Measurements from ENCODE around the gene KNOP1. TPM values are rescaled to one million over a fixed set of nuclear protein-coding genes. Genes with fewer than 3 reads are reported as not detected.

The KNOP1 gene
- total RNA-seq, 2 donors from 2014 or later = 4.1 to 5.4 TPM

GRCh38 chr16:19753815-19754643 lies 36.0 kb upstream of the KNOP1 start:
- Histone ChIP-seq H3K9me3 (no peaks in the 10 kb centered on the region), H3K27ac (peak overlapping the region; percentile 64 to 66), H3K4me1 (peaks cover 0 to 32% of the 10 kb centered on the region in 2 donors), H3K27me3 (no peaks in the 10 kb centered on the region), H3K4me3 (no peak overlapping the region), H3K36me3 (no peaks in the 10 kb centered on the region)
- TF ChIP-seq CTCF (IDR thresholded peaks at IDR 0.05) = no peak
- no peak for DNase-seq (ENCODE audit: low spot score)

- Histone ChIP-seq H3K4me1 (peaks cover 0 to 32% of the 10 kb centered on the region in 2 donors), H3K27ac (peak overlapping the region in 1 of 2 donors; percentile 1)
- no peak for DNase-seq (ENCODE audit: low spot score)
These were observed 33.7 kb upstream of the KNOP1 start for GRCh38 chr16:19751478-19752385.

DNA sequence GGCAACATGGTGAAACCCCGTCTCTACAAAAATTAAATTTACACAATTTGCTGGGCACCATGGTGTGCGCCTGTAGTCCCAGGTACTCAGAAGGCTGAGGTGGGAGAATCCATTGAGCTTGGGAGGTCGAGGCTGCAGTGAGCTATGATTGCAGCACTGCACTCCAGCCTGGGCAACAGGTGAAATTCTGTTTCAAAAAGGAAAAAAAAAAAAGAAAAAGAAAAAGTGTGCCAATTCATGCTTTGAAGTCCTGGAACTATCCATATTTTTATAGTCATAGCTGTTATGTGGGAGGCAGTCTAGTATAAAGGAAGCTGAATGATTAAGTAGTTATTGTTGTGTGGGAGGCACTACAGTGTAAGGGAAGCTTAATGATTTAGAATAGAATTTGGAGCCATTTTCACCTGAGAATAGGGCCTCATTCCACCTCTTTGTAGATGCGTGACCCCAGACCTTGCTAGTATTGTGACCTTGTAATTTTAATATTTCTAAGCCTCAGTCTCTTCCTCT lies 31.6 kb upstream of the KNOP1 start:
- no peak overlapping the region for H3K4me3 ChIP-seq
- H3K9me3 ChIP-seq = no peaks in the 10 kb centered on the region
- no peaks in the 10 kb centered on the region for H3K27me3 ChIP-seq
- TF ChIP-seq CTCF (IDR thresholded peaks at IDR 0.05) = no peak
- H3K27ac ChIP-seq = no peak overlapping the region
- H3K36me3 ChIP-seq = no peaks in the 10 kb centered on the region
- H3K4me1 ChIP-seq = peaks cover 0 to 21% of the 10 kb centered on the region in 2 donors
- no peak for DNase-seq (ENCODE audit: low spot score)

More at GRCh38 chr16:19751478-19752385, 33.7 kb upstream of the KNOP1 start:
- H3K36me3 ChIP-seq = no peaks in the 10 kb centered on the region
- H3K4me3 ChIP-seq = no peak overlapping the region
- no peaks in the 10 kb centered on the region for H3K9me3 ChIP-seq
- TF ChIP-seq CTCF (IDR thresholded peaks at IDR 0.05) = no peak
- H3K27me3 ChIP-seq = no peaks in the 10 kb centered on the region

DNA sequence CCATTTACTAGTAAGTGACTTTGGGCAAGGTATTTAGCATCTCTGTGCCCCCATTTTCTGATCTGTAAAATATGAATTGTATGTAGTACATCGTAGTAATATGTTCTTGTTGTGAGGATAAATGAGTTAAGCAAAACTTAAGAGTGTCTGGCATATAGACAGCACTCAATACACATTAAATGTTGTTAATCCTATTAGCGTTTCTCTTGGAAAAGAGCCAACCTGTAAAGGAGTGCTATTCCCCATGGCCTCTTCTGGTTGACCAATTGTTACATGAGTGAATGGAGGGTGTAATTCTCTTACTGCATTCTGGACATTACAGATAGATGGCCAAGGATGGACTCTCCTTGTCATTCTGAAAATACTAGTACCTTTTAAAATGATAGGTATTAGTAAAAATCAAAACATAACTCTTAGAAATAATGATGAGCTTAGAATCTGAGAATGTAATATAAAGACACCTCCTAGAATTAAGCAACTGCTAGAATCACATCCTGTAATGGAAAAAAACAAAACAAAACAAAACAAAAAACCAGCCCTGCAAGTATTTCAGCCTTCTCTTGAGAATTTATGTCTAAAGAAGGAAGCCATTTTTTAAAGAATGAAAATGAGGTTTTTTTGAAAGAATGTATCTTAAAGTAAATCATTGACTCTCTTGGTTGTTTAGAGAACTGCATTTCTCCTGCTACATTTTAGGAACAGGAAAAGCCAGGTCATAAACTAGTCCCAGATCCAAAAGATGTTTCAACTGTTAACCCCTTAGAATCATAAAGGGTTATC lies 30.6 kb upstream of the KNOP1 start:
- Histone ChIP-seq H3K4me3 (no peak overlapping the region), H3K36me3 (no peaks in the 10 kb centered on the region), H3K27me3 (no peaks in the 10 kb centered on the region), H3K4me1 (peaks cover 0 to 15% of the 10 kb centered on the region in 2 donors), H3K27ac (no peak overlapping the region), H3K9me3 (no peaks in the 10 kb centered on the region)
- no peak for TF ChIP-seq CTCF (IDR thresholded peaks at IDR 0.05)
- DNase-seq (ENCODE audit: low spot score) = no peak

DNA sequence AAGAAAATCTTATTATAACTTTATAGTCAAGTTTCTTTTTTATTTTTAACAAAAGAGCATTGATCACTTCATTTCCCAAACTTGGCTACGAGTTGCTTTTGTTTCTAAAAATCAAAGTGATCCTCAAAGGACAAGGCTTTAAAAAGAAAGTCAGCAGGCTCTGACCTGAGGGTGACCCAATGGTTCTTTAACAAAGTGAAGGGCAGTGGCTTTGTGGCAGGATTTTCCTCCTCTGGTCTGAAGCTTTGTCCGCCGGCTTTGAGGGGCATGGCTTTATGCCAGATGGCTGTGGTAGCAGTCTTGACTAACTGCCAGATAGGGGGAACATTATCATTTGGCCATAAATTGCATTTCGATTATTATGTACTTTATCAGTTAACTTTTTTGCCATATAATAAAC lies 28.5 kb upstream of the KNOP1 start:
- DNase-seq (ENCODE audit: low spot score) = no peak
- TF ChIP-seq CTCF (IDR thresholded peaks at IDR 0.05) = no peak
- H3K36me3 ChIP-seq = no peaks in the 10 kb centered on the region
- no peaks in the 10 kb centered on the region for H3K27me3 ChIP-seq
- H3K27ac ChIP-seq = no peak overlapping the region
- H3K4me1 ChIP-seq = peaks cover 0 to 10% of the 10 kb centered on the region in 2 donors
- H3K4me3 ChIP-seq = no peak overlapping the region
- H3K9me3 ChIP-seq = no peaks in the 10 kb centered on the region
